PC-9 (cell line): ENCODE results near the gene AQP12A. TPM values are rescaled to one million over a fixed set of nuclear protein-coding genes. Genes with fewer than 3 reads are reported as not detected.

ENCODE experiments used
- BruUV-seq: library from RNA; stranded (reverse); fragments of 400-500 nt; replicated peaks from 2 replicates; lab custom pipeline; 2021; lab: Mats Ljungman, UMichigan
- CTCF ChIA-PET: fragments of 300-600 bp; sonication (Branson Sonifier 250); formaldehyde crosslinking; loops from one replicate; lab custom pipeline; 2022; ENCODE audit warnings: antibody characterized with exemption; lab: Charles Lee
- POLR2A ChIA-PET: fragments of 300-600 bp; sonication (Branson Sonifier 250); formaldehyde crosslinking; loops from one replicate; lab custom pipeline; 2022; ENCODE audit warnings: antibody characterized with exemption; ENCODE audit not compliant: unreplicated experiment; lab: Charles Lee
- DNase-seq, 2 experiments: peaks; one replicate each; pipeline versions ENCODE4 v3.0.0 to v3.0.0-alpha.2; 2015 to 2022; ENCODE audit warnings: mixed read lengths in 1 of 2
- H2AFZ ChIP-seq: fragments of 200-600 bp; sonication (generic); 2 replicates; pipeline ENCODE4 v1.8.1; 2017; ENCODE audit warnings: antibody characterized with exemption
- H3F3A ChIP-seq: fragments of 200-600 bp; sonication (generic); 2 replicates; pipeline ENCODE4 v1.8.1; 2017; ENCODE audit warnings: antibody characterized with exemption, mild to moderate bottlenecking, low read depth; ENCODE audit not compliant: insufficient read depth
- H3K27ac ChIP-seq: fragments of 200-600 bp; sonication (generic); 2 replicates; pipeline ENCODE4 v1.6.1; 2016; ENCODE audit warnings: mixed run types
- H3K27me3 ChIP-seq: fragments of 200-600 bp; sonication (generic); 2 replicates; pipeline ENCODE4 v1.6.1; 2016; ENCODE audit warnings: low read depth, mixed run types; ENCODE audit not compliant: insufficient read depth
- H3K36me3 ChIP-seq: fragments of 200-600 bp; sonication (generic); 2 replicates; pipeline ENCODE4 v1.6.1; 2016; ENCODE audit warnings: low read depth, mixed run types
- H3K4me1 ChIP-seq: fragments of 200-600 bp; sonication (generic); replicated peaks from 2 replicates; pipeline ENCODE4 v1.6.1; 2016; ENCODE audit warnings: mixed run types; ENCODE audit not compliant: insufficient read depth
- H3K4me2 ChIP-seq: fragments of 200-600 bp; sonication (generic); 2 replicates; pipeline ENCODE4 v1.6.1; 2017; ENCODE audit warnings: mixed run types
- H3K4me3 ChIP-seq: fragments of 200-600 bp; sonication (generic); 2 replicates; pipeline ENCODE4 v1.6.1; 2016; ENCODE audit warnings: mixed run types
- H3K79me2 ChIP-seq: fragments of 200-600 bp; sonication (generic); 2 replicates; pipeline ENCODE4 v1.6.1; 2017; ENCODE audit warnings: low read depth, mixed run types
- H3K9me2 ChIP-seq: fragments of 200-600 bp; sonication (generic); 2 replicates; pipeline ENCODE4 v1.8.1; 2017; ENCODE audit warnings: mild to moderate bottlenecking; ENCODE audit not compliant: insufficient read depth
- H3K9me3 ChIP-seq: fragments of 200-600 bp; sonication (generic); 2 replicates; pipeline ENCODE4 v1.8.1; 2016; ENCODE audit warnings: low read depth; ENCODE audit not compliant: insufficient read depth
- H4K20me1 ChIP-seq: fragments of 200-600 bp; sonication (generic); 2 replicates; pipeline ENCODE4 v1.8.1; 2017; ENCODE audit not compliant: insufficient read depth
- CTCF ChIP-seq: fragments of 200-600 bp; sonication (generic); conservative IDR thresholded peaks from 2 replicates; pipeline ENCODE4 v1.6.1; 2017; ENCODE audit warnings: mixed run types, antibody characterized with exemption, mild to moderate bottlenecking, moderate library complexity
- EZH2 ChIP-seq: fragments of 200-600 bp; sonication (generic); IDR thresholded peaks from 2 replicates; pipeline ENCODE4 v1.8.0; 2017; ENCODE audit warnings: antibody characterized with exemption, low read depth
- intact Hi-C: fragments of 100-400 bp; cut with micrococcal nuclease; formaldehyde crosslinking; loops from one replicate; pipeline ENCODE4 v1.10.0; 2022; ENCODE audit not compliant: unreplicated experiment
- total RNA-seq: library from RNA; stranded (reverse); gene quantifications from 2 replicates; pipeline ENCODE4 v1.2.3, GENCODE V29; 2021

Gene AQP12A
- total RNA-seq, 1 experiment from 2014 or later, result not detected

- TF ChIP-seq EZH2, result no peak
- no peak; the same call in 1 of the 2 replicates for TF ChIP-seq CTCF
- Histone ChIP-seq H4K20me1 (peaks cover 2% of the 10 kb centered on the region; the same call in 1 of the 2 replicates), H3K36me3 (no peaks in the 10 kb centered on the region), H3K4me3 (no peak overlapping the region), H3K4me2 (no peak overlapping the region), H3K9me2 (no peaks in the 10 kb centered on the region), H3K4me1 (no peaks in the 10 kb centered on the region), H3F3A (no peaks in the 10 kb centered on the region), H3K27ac (no peak overlapping the region), H3K9me3 (no peaks in the 10 kb centered on the region), H3K79me2 (no peaks in the 10 kb centered on the region), H2AFZ (no peak overlapping the region), H3K27me3 (peaks cover 98% of the 10 kb centered on the region)
- POLR2A ChIA-PET, result interaction anchor here (0.6 kb wide), 2 partner anchors 90 to 229 kb away, joined by 3 to 16 read pairs; no protein-coding TSS in a partner anchor
- DNase-seq, result no peak
- BruUV-seq, result no TSS peak
- intact Hi-C loops, result no loop called here
- CTCF ChIA-PET, result no interaction called here
Measured at GRCh38 chr2:240714747-240715725, 23.4 kb downstream of the AQP12A start.

- no peak overlapping the region for H3K4me3 ChIP-seq
- no peak overlapping the region for H3K27ac ChIP-seq
- intact Hi-C loops, result no loop called here
- ChIA-PET CTCF (no interaction called here), POLR2A (no interaction called here)
- no peak overlapping the region for H2AFZ ChIP-seq
- H3K79me2 ChIP-seq, result no peaks in the 10 kb centered on the region
- peaks cover 100% of the 10 kb centered on the region for H3K27me3 ChIP-seq
- H3K9me2 ChIP-seq, result no peaks in the 10 kb centered on the region
- no peak overlapping the region for H3K4me2 ChIP-seq
- DNase-seq, result no peak
- no peaks in the 10 kb centered on the region for H3K36me3 ChIP-seq
- BruUV-seq, result no TSS peak
- TF ChIP-seq CTCF (no peak), EZH2 (no peak)
- H3F3A ChIP-seq, result no peaks in the 10 kb centered on the region
- no peaks in the 10 kb centered on the region for H3K4me1 ChIP-seq
- H4K20me1 ChIP-seq, result peaks cover 2% of the 10 kb centered on the region; the same call in 1 of the 2 replicates
- H3K9me3 ChIP-seq, result no peaks in the 10 kb centered on the region
Measured at GRCh38 chr2:240716130-240716798, 24.6 kb downstream of the AQP12A start.

- no peak for DNase-seq
- CTCF ChIA-PET, result no interaction called here
- H3K4me1 ChIP-seq, result no peaks in the 10 kb centered on the region
- H3K9me2 ChIP-seq, result no peaks in the 10 kb centered on the region
- H3F3A ChIP-seq, result no peaks in the 10 kb centered on the region
- H3K4me2 ChIP-seq, result no peak overlapping the region
- TF ChIP-seq EZH2 (no peak), CTCF (no peak)
- intact Hi-C loops, result no loop called here
- H2AFZ ChIP-seq, result no peak overlapping the region
- BruUV-seq, result no TSS peak
- no peak overlapping the region for H3K27ac ChIP-seq
- no peaks in the 10 kb centered on the region for H3K79me2 ChIP-seq
- no peaks in the 10 kb centered on the region for H3K9me3 ChIP-seq
- peaks cover 100% of the 10 kb centered on the region for H3K27me3 ChIP-seq
- H3K4me3 ChIP-seq, result no peak overlapping the region
- peaks cover 2% of the 10 kb centered on the region; the same call in 1 of the 2 replicates for H4K20me1 ChIP-seq
- POLR2A ChIA-PET, result no interaction called here
- no peaks in the 10 kb centered on the region for H3K36me3 ChIP-seq
Measured at GRCh38 chr2:240717181-240717641, 25.5 kb downstream of the AQP12A start.
